Loucy (cell line): ENCODE measurements around the gene ATP7B.

ENCODE experiments used
- H2AFZ ChIP-seq: fragments of 200-600 bp; sonication (generic); 2 replicates; pipeline ENCODE4 v1.6.0; 2016; ENCODE audit warnings: antibody characterized with exemption, mild to moderate bottlenecking, low read length, moderate library complexity
- H3F3A ChIP-seq: fragments of 200-600 bp; 2 replicates; pipeline ENCODE4 v1.6.0; 2016; ENCODE audit warnings: antibody characterized with exemption, low read depth, mild to moderate bottlenecking
- H3K27me3 ChIP-seq: fragments of 200-600 bp; sonication (generic); 2 replicates; pipeline ENCODE4 v1.6.1; 2014; ENCODE audit warnings: low read length, mild to moderate bottlenecking; ENCODE audit not compliant: insufficient read depth, poor library complexity, severe bottlenecking
- H3K36me3 ChIP-seq: fragments of 200-600 bp; sonication (generic); 2 replicates; pipeline ENCODE4 v1.6.1; 2016; ENCODE audit warnings: low read length; ENCODE audit not compliant: insufficient read depth
- H3K4me1 ChIP-seq: fragments of 200-600 bp; sonication (generic); 2 replicates; pipeline ENCODE4 v1.5.1; 2014; ENCODE audit warnings: low read length, mild to moderate bottlenecking; ENCODE audit not compliant: insufficient read depth, poor library complexity, severe bottlenecking
- H3K4me2 ChIP-seq: fragments of 200-600 bp; sonication (generic); 2 replicates; pipeline ENCODE4 v1.6.0; 2014; ENCODE audit warnings: antibody characterized with exemption, low read length, low read depth, mild to moderate bottlenecking; ENCODE audit not compliant: poor library complexity, severe bottlenecking
- H3K4me3 ChIP-seq: fragments of 200-600 bp; sonication (generic); 2 replicates; pipeline ENCODE4 v1.5.1; 2014; ENCODE audit warnings: low read length, mild to moderate bottlenecking, mixed read lengths; ENCODE audit not compliant: poor library complexity, severe bottlenecking
- H3K79me2 ChIP-seq: fragments of 200-600 bp; sonication (generic); 2 replicates; pipeline ENCODE4 v1.6.1; 2014; ENCODE audit warnings: low read length; ENCODE audit not compliant: insufficient read depth
- H3K9ac ChIP-seq: fragments of 200-600 bp; sonication (generic); 2 replicates; pipeline ENCODE4 v1.6.0; 2014; ENCODE audit warnings: mild to moderate bottlenecking, low read depth, low read length, moderate library complexity; ENCODE audit not compliant: poor library complexity, severe bottlenecking
- H3K9me2 ChIP-seq: fragments of 200-600 bp; sonication (generic); replicated peaks from 2 replicates; pipeline ENCODE4 v1.6.1; 2016; ENCODE audit warnings: low read depth, low read length, mixed read lengths
- H3K9me3 ChIP-seq: fragments of 200-600 bp; sonication (generic); 2 replicates; pipeline ENCODE4 v1.6.1; 2014; ENCODE audit warnings: mild to moderate bottlenecking, antibody characterized with exemption, low read length, low read depth; ENCODE audit not compliant: insufficient read depth
- H4K20me1 ChIP-seq: fragments of 200-600 bp; sonication (generic); 2 replicates; pipeline ENCODE4 v1.6.0; 2014; ENCODE audit warnings: antibody characterized with exemption, low read length, mild to moderate bottlenecking; ENCODE audit not compliant: insufficient read depth, poor library complexity, severe bottlenecking
- EZH2phosphoT487 ChIP-seq: fragments of 200-600 bp; IDR thresholded peaks from 2 replicates; pipeline ENCODE4 v1.6.1; 2018; ENCODE audit warnings: antibody characterized with exemption, mild to moderate bottlenecking, moderate library complexity, borderline replicate concordance
- TF ChIP-seq, protein P1 (sequence below): fragments of 200-600 bp; sonication (generic); conservative IDR thresholded peaks from 2 replicates; pipeline ENCODE4 v1.5.1; 2014; ENCODE audit warnings: mild to moderate bottlenecking, antibody characterized with exemption, low read length

ATP7B gene

DNA sequence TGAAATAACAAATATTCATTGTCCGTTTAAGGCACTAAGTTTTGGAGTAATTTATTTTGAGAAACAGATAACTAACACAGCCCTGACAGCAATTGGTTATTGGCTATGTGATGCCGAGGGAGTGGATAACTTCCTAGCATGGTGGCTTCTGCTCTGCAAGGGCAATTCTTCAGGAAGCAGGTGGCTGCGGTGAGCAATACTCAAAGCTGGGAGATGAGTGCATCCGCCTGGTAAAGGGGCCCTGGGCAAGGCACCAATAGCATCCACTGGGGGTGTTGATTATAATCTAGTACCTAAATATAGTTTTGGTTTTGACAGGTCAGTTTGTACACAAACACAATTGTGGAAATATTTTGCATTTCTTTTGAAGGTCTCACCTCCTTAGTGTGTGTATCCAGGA is 108.5 kb downstream of the ATP7B start:
- no peaks in the 10 kb centered on the region for H4K20me1 ChIP-seq

DNA sequence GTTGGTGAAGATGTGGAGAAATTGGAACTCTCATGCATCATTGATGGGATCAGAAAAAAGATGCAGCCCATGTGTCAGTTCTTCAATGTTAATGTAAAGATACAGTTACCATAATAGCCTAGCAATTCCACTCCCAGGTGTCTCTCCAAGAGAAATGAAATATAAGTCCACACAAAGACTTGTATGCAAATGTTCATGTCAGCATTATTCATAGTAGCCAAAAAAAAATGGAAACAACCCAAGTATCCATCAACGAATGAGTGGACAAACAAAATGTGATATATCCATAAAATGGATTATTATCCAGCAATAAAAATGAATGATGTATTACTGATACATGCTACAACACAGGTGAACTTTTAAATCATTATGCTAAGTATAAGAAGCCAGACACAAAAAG is 110.8 kb downstream of the ATP7B start:
- H3K4me3 ChIP-seq, result no peak overlapping the region

More for the DNA sequence above, 108.5 kb downstream of the ATP7B start:
- peaks cover 39% of the 10 kb centered on the region for H3K4me1 ChIP-seq
- H3K9me2 ChIP-seq, result no peaks in the 10 kb centered on the region
- H3K27me3 ChIP-seq, result no peaks in the 10 kb centered on the region
- peak overlapping the region; percentile 58 for H3K4me2 ChIP-seq
- H3F3A ChIP-seq, result no peaks in the 10 kb centered on the region
- H3K36me3 ChIP-seq, result no peaks in the 10 kb centered on the region
- H3K9me3 ChIP-seq, result no peaks in the 10 kb centered on the region
- no peaks in the 10 kb centered on the region for H3K79me2 ChIP-seq
- H3K4me3 ChIP-seq, result peak overlapping the region; percentile 51
- no peak overlapping the region for H2AFZ ChIP-seq
- peak overlapping the region; percentile 15 for H3K9ac ChIP-seq
- TF ChIP-seq EZH2phosphoT487, result no peak
- TF ChIP-seq, protein P1, sequence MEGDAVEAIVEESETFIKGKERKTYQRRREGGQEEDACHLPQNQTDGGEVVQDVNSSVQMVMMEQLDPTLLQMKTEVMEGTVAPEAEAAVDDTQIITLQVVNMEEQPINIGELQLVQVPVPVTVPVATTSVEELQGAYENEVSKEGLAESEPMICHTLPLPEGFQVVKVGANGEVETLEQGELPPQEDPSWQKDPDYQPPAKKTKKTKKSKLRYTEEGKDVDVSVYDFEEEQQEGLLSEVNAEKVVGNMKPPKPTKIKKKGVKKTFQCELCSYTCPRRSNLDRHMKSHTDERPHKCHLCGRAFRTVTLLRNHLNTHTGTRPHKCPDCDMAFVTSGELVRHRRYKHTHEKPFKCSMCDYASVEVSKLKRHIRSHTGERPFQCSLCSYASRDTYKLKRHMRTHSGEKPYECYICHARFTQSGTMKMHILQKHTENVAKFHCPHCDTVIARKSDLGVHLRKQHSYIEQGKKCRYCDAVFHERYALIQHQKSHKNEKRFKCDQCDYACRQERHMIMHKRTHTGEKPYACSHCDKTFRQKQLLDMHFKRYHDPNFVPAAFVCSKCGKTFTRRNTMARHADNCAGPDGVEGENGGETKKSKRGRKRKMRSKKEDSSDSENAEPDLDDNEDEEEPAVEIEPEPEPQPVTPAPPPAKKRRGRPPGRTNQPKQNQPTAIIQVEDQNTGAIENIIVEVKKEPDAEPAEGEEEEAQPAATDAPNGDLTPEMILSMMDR, result no peak

DNA sequence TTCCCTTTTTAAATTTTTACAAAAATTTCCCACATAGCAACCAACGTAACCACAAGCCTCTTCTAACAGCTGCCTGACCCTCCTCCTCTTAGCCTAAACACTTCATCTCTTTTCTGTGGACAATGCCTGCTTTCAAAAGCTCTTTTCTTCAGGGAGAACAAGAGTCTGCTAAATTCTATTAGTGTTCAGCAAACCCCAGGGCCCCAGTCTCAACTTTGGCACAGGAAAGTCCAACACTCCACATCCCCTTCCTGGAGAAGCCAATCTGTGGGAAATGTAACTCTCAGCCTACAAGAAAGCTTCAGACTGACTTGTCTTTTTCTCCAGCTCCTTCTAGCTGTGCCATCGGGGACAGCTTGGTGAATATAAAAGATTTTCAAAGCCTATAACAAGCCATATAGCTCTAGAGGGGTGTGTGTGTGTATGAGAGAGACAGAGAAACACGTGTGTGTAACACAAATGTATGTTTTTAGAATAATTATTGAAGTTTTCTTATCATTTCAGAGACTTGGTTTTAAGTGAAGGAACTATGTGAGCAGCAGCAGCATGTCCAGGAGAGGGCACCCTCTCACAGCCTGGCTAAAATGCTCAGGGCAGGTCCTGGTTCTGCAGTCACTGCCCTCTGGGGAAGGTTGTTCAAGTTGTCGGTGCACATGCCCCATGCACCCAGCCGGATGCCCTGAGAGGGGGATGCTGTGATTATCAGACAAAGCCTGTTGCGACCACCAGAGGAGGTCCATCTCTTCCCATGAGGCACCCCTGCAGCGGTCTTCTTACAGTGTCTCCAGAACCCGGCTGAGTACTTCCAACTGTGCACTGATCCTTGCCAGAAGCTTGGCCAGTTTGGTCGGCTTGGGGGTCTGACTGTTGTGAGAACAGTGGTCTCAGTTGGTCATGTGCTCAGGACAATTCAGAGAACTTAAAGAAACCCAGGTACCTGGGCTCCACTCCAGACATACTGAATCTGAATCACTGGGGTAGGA is 115.1 kb downstream of the ATP7B start:
- Histone ChIP-seq H4K20me1 (no peaks in the 10 kb centered on the region), H3K79me2 (no peaks in the 10 kb centered on the region), H3F3A (no peaks in the 10 kb centered on the region), H3K4me2 (peak overlapping the region; percentile 49), H2AFZ (peak overlapping the region; percentile 86), H3K4me3 (no peak overlapping the region), H3K27me3 (no peaks in the 10 kb centered on the region), H3K4me1 (peaks cover 49% of the 10 kb centered on the region), H3K9me3 (no peaks in the 10 kb centered on the region), H3K9me2 (no peaks in the 10 kb centered on the region), H3K9ac (peak overlapping the region; percentile 53), H3K36me3 (no peaks in the 10 kb centered on the region)
- TF ChIP-seq, protein P1, result peak; percentile 94
- TF ChIP-seq EZH2phosphoT487, result no peak

More for the DNA sequence above, 110.8 kb downstream of the ATP7B start:
- no peaks in the 10 kb centered on the region for H3K36me3 ChIP-seq
- H3K9me3 ChIP-seq, result no peaks in the 10 kb centered on the region
- H3F3A ChIP-seq, result no peaks in the 10 kb centered on the region
- no peak for TF ChIP-seq EZH2phosphoT487
- TF ChIP-seq, protein P1, result no peak
- no peaks in the 10 kb centered on the region for H4K20me1 ChIP-seq
- H3K27me3 ChIP-seq, result no peaks in the 10 kb centered on the region
- H3K4me1 ChIP-seq, result peaks cover 45% of the 10 kb centered on the region
- no peak overlapping the region for H3K9ac ChIP-seq
- no peaks in the 10 kb centered on the region for H3K79me2 ChIP-seq
- H3K4me2 ChIP-seq, result no peak overlapping the region
- no peak overlapping the region for H2AFZ ChIP-seq
- no peaks in the 10 kb centered on the region for H3K9me2 ChIP-seq
